RWPE2 (cell line): ENCODE data around the gene YIPF7.

Experiments
- ATAC-seq: fragments of 200-7000 bp; cut with Tn5 transposase; 3 replicates; pipeline ENCODE4 v1.9.1; 2021; ENCODE audit warnings: low read depth
- DNase-seq: peaks from one replicate; pipeline ENCODE4 v3.0.0-alpha.2; 2020; ENCODE audit warnings: low spot score
- H3K27ac ChIP-seq: fragments of 450-650 bp; 2 replicates; pipeline ENCODE4 v1.5.1; 2017; ENCODE audit warnings: mild to moderate bottlenecking; ENCODE audit not compliant: poor library complexity, severe bottlenecking
- H3K27me3 ChIP-seq: fragments of 250-450 bp; sonication (Bioruptor Pico); 2 replicates; pipeline ENCODE4 v1.5.1; 2021; ENCODE audit warnings: mild to moderate bottlenecking, moderate library complexity; ENCODE audit not compliant: insufficient read depth, poor library complexity, severe bottlenecking
- H3K36me3 ChIP-seq: fragments of 250-450 bp; sonication (Bioruptor Pico); 2 replicates; pipeline ENCODE4 v1.5.1; 2020; ENCODE audit warnings: low read depth, mild to moderate bottlenecking, moderate library complexity
- H3K4me1 ChIP-seq: fragments of 250-450 bp; sonication (Bioruptor Pico); 2 replicates; pipeline ENCODE4 v1.5.1; 2021; ENCODE audit warnings: mild to moderate bottlenecking, moderate library complexity; ENCODE audit not compliant: insufficient read depth, poor library complexity, severe bottlenecking
- H3K4me3 ChIP-seq: fragments of 250-450 bp; sonication (Bioruptor Pico); 2 replicates; pipeline ENCODE4 v1.5.1; 2021; ENCODE audit warnings: mild to moderate bottlenecking, moderate library complexity; ENCODE audit not compliant: severe bottlenecking
- H3K9me3 ChIP-seq: fragments of 250-450 bp; sonication (Bioruptor Pico); 2 replicates; pipeline ENCODE4 v1.5.1; 2021; ENCODE audit warnings: mild to moderate bottlenecking, moderate library complexity; ENCODE audit not compliant: severe bottlenecking
- CTCF ChIP-seq: fragments of 450-650 bp; IDR thresholded peaks from one replicate; pipeline ENCODE4 v1.5.1; 2017; ENCODE audit warnings: mild to moderate bottlenecking, moderate library complexity; ENCODE audit not compliant: poor library complexity, severe bottlenecking

YIPF7 gene

GRCh38 chr4:44670506-44671199 lies 19.2 kb upstream of the YIPF7 start:
- Histone ChIP-seq H3K9me3 (no peaks in the 10 kb centered on the region), H3K36me3 (no peaks in the 10 kb centered on the region), H3K27me3 (no peaks in the 10 kb centered on the region), H3K27ac (no peak overlapping the region), H3K4me1 (peaks cover 2% of the 10 kb centered on the region), H3K4me3 (no peak overlapping the region)
- ATAC-seq (no peak), DNase-seq (no peak)
- no peak for TF ChIP-seq CTCF

- Histone ChIP-seq H3K4me1 (peaks cover 2% of the 10 kb centered on the region), H3K36me3 (no peaks in the 10 kb centered on the region), H3K9me3 (no peaks in the 10 kb centered on the region), H3K27ac (no peak overlapping the region), H3K27me3 (no peaks in the 10 kb centered on the region), H3K4me3 (no peak overlapping the region)
- TF ChIP-seq CTCF: no peak
- ATAC-seq (no peak), DNase-seq (no peak)
Measured at GRCh38 chr4:44668526-44668925, 17.1 kb upstream of the YIPF7 start.

GRCh38 chr4:44663539-44664263 lies 12.3 kb upstream of the YIPF7 start:
- no peak for TF ChIP-seq CTCF
- Histone ChIP-seq H3K27ac (no peak overlapping the region), H3K4me3 (no peak overlapping the region), H3K4me1 (peaks cover 4% of the 10 kb centered on the region), H3K27me3 (no peaks in the 10 kb centered on the region), H3K9me3 (no peaks in the 10 kb centered on the region), H3K36me3 (no peaks in the 10 kb centered on the region)
- DNase-seq: no peak
- no peak for ATAC-seq

DNA sequence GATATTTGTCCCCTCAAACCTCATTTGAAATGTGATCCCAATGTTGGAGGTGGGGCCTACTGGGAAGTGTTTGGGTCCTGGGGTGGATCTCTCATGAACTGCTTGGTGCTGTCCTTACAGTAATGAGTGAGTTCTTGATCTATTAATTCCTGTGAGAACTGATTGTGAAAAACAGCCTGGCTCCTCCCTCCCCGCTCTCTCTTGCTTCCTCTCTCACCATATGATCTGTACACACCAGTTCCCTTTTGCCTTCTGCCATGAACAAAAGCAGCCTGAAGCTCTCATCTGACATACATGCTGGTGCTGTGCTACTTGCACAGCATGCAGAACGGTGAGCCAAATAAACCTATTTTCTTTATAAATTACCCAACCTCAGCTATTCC lies 11.2 kb upstream of the YIPF7 start:
- Histone ChIP-seq H3K4me3 (no peak overlapping the region), H3K27me3 (no peaks in the 10 kb centered on the region), H3K9me3 (no peaks in the 10 kb centered on the region), H3K36me3 (no peaks in the 10 kb centered on the region), H3K4me1 (peaks cover 4% of the 10 kb centered on the region), H3K27ac (no peak overlapping the region)
- no peak for TF ChIP-seq CTCF
- ATAC-seq (no peak), DNase-seq (no peak)

DNA sequence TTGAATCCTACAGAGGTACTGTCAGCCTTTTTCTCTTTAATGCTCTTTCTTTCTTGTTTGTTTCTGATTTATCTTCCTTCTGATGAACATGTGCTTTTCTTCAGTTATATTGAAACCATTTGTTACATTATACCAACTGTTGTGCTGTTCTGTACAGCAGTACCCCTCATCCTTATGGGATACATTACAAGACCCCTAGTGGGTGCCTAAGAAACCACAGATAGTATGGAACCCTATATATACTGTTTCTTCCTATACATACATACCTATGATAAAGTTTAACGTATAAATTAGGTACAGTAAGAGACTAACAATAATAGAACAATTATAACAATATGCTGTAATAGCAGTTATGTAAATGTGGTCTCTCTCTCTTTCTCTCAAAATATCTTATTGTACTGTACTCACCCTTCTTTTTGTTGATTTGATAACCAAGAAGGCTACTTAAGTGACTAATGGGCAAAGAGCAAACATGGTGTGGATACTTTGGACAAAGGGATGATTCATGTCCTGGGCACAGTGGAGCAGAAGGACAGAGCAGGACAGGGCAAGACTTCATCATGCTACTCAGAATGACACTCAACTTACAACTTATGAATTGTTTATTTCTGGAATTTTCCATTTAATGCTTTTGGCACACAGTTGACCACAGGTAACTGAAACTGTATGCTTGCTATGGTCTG lies 10.7 kb upstream of the YIPF7 start:
- Histone ChIP-seq H3K36me3 (no peaks in the 10 kb centered on the region), H3K4me1 (peaks cover 4% of the 10 kb centered on the region), H3K4me3 (no peak overlapping the region), H3K27me3 (no peaks in the 10 kb centered on the region), H3K27ac (no peak overlapping the region), H3K9me3 (no peaks in the 10 kb centered on the region)
- ATAC-seq (peak; percentile 73), DNase-seq (no peak)
- no peak for TF ChIP-seq CTCF
